Gastrocnemius medialis (tissue), 4 donors: Measurements from ENCODE around the gene ADGRL3. TPM values are rescaled to one million over a fixed set of nuclear protein-coding genes. Genes with fewer than 3 reads are reported as not detected.

Experiments used
- ATAC-seq, 2 donors: fragments of 150-250 bp; one replicate each; pipeline ENCODE4 v1.9.1; 2016
- DNase-seq, 2 donors: peaks; one replicate each; pipeline ENCODE4 v3.0.0-alpha.2; 2019
- H3K27ac ChIP-seq, 4 donors: fragments of 200-600 bp; sonication (generic); 1 replicate in 1 of 4; 2 replicates in 3 of 4; pipeline ENCODE4 v1.5.1; 2016 to 2018; ENCODE audit warnings: mild to moderate bottlenecking in 2 of 4, moderate library complexity in 1 of 4
- H3K27me3 ChIP-seq, 3 donors: fragments of 200-600 bp; sonication (generic) in 2 of 3; 1 replicate in 1 of 3; 2 replicates in 2 of 3; pipeline versions ENCODE4 v1.5.1 to v1.6.0; 2016 to 2019; ENCODE audit warnings: mild to moderate bottlenecking in 1 of 3, moderate library complexity in 1 of 3
- H3K36me3 ChIP-seq, 2 donors: fragments of 200-600 bp; sonication (generic) in 1 of 2; one replicate each; pipeline ENCODE4 v1.5.1; 2017 to 2018
- H3K4me1 ChIP-seq, 2 donors: fragments of 200-600 bp; sonication (generic) in 1 of 2; one replicate each; pipeline ENCODE4 v1.5.1; 2016 to 2017; ENCODE audit warnings: mild to moderate bottlenecking in 2 of 2
- H3K4me3 ChIP-seq, 4 donors: fragments of 200-600 bp; sonication (generic) in 3 of 4; 1 replicate in 1 of 4; 2 replicates in 3 of 4; pipeline ENCODE4 v1.5.1; 2016 to 2019; ENCODE audit warnings: mild to moderate bottlenecking in 2 of 4
- H3K9me3 ChIP-seq, 3 donors: fragments of 200-600 bp; sonication (generic) in 2 of 3; 1 replicate in 1 of 3; 2 replicates in 2 of 3; pipeline ENCODE4 v1.5.1; 2016 to 2019
- CTCF ChIP-seq, 5 experiments: fragments of 450-650 bp in 3 of 5; fragments of 200-600 bp in 2 of 5; sonication (generic) in 2 of 5; IDR thresholded peaks in 4 of 5; conservative IDR thresholded peaks in 1 of 5; 1 replicate in 4 of 5; 2 replicates in 1 of 5; pipeline ENCODE4 v1.5.1; 2016 to 2019; ENCODE audit warnings: antibody characterized with exemption in 5 of 5, mild to moderate bottlenecking in 3 of 5, moderate library complexity in 3 of 5
- POLR2A ChIP-seq, 2 donors: fragments of 450-650 bp; IDR thresholded peaks; one replicate each; pipeline ENCODE4 v1.6.1; 2017; ENCODE audit warnings: antibody characterized with exemption in 2 of 2, mild to moderate bottlenecking in 2 of 2, moderate library complexity in 2 of 2
- in situ Hi-C, 4 donors: fragments of 200-750 bp; cut with MboI; loops; one replicate each; pipeline versions ENCODE4 v1.15.0 to v1.8.0; 2017; ENCODE audit warnings: low sequenced_read_pairs in 4 of 4
- intact Hi-C: fragments of 100-400 bp; cut with DNase I; formaldehyde crosslinking; loops from one replicate; pipeline ENCODE4 v1.15.1; 2023; ENCODE audit warnings: low total_unique reads
- total RNA-seq, 4 donors: library from RNA; depleted of rRNA; stranded (reverse); fragments of >200 nt; gene quantifications; one replicate each; pipeline versions ENCODE4 v1.1.0 to v1.2.3, GENCODE V29; 2016

Gene ADGRL3
- total RNA-seq, 4 donors from 2014 or later: 0.69 to 2.2 (median 1.1) TPM

DNA sequence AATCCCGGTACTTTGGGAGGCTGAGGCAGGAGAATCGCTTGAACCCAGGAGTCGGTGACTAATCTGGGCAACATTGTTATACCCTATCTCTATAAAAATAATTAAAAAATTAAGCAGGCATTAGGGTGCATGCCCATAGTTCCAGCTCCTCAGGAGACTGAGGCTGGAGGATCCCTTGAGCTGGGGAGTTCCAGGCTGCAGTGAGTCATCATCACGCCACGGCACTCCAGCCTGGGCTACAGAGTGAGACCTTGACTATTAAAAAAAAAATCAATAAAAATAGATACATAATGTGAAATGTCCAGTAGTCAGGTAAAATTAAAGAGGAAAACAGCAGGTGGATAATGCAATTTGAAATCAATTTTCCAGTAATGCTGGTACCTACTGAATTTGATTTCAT is 14.6 kb downstream of the ADGRL3 start:
- in situ Hi-C loops: no loop called here
- no peaks in the 10 kb centered on the region for H3K9me3 ChIP-seq
- intact Hi-C loops: no loop called here
- H3K36me3 ChIP-seq: no peaks in the 10 kb centered on the region
- DNase-seq (no peak), ATAC-seq (no peak)
- no peak overlapping the region for H3K27ac ChIP-seq
- no peaks in the 10 kb centered on the region for H3K27me3 ChIP-seq
- H3K4me1 ChIP-seq: no peaks in the 10 kb centered on the region
- no peak overlapping the region for H3K4me3 ChIP-seq
- TF ChIP-seq POLR2A (IDR thresholded peaks at IDR 0.05): no peak
- TF ChIP-seq CTCF (IDR thresholded peaks at IDR 0.05 in 4 of 5, conservative IDR thresholded peaks at IDR 0.05 in 1 of 5): no peak

- H3K27me3 ChIP-seq: no peaks in the 10 kb centered on the region
- intact Hi-C loops: no loop called here
- ATAC-seq: no peak
- in situ Hi-C loops: no loop called here
- no peaks in the 10 kb centered on the region for H3K4me1 ChIP-seq
- TF ChIP-seq POLR2A (IDR thresholded peaks at IDR 0.05) (no peak), CTCF (IDR thresholded peaks at IDR 0.05 in 4 of 5, conservative IDR thresholded peaks at IDR 0.05 in 1 of 5) (no peak)
- H3K27ac ChIP-seq: no peak overlapping the region
- H3K36me3 ChIP-seq: no peaks in the 10 kb centered on the region
- no peaks in the 10 kb centered on the region for H3K9me3 ChIP-seq
- H3K4me3 ChIP-seq: no peak overlapping the region
- DNase-seq: no peak
Observed at GRCh38 chr4:61217222-61217621, 17.1 kb downstream of the ADGRL3 start.

GRCh38 chr4:61220556-61220955 is 20.4 kb downstream of the ADGRL3 start:
- no peaks in the 10 kb centered on the region for H3K4me1 ChIP-seq
- no peak overlapping the region for H3K27ac ChIP-seq
- in situ Hi-C loops: no loop called here
- DNase-seq: no peak
- ATAC-seq: no peak
- no peaks in the 10 kb centered on the region for H3K9me3 ChIP-seq
- intact Hi-C loops: no loop called here
- no peaks in the 10 kb centered on the region for H3K36me3 ChIP-seq
- H3K27me3 ChIP-seq: no peaks in the 10 kb centered on the region
- no peak for TF ChIP-seq POLR2A (IDR thresholded peaks at IDR 0.05)
- no peak for TF ChIP-seq CTCF (IDR thresholded peaks at IDR 0.05 in 4 of 5, conservative IDR thresholded peaks at IDR 0.05 in 1 of 5)
- no peak overlapping the region for H3K4me3 ChIP-seq

GRCh38 chr4:61223385-61223784 is 23.3 kb downstream of the ADGRL3 start:
- intact Hi-C loops (no loop called here), in situ Hi-C loops (no loop called here)
- ATAC-seq: no peak
- H3K27ac ChIP-seq: no peak overlapping the region
- TF ChIP-seq CTCF (IDR thresholded peaks at IDR 0.05 in 4 of 5, conservative IDR thresholded peaks at IDR 0.05 in 1 of 5): no peak
- TF ChIP-seq POLR2A (IDR thresholded peaks at IDR 0.05): no peak
- no peak overlapping the region for H3K4me3 ChIP-seq
- H3K4me1 ChIP-seq: no peaks in the 10 kb centered on the region
- DNase-seq: no peak
- no peaks in the 10 kb centered on the region for H3K36me3 ChIP-seq
- H3K27me3 ChIP-seq: no peaks in the 10 kb centered on the region
- H3K9me3 ChIP-seq: no peaks in the 10 kb centered on the region

- TF ChIP-seq POLR2A (IDR thresholded peaks at IDR 0.05) (no peak), CTCF (IDR thresholded peaks at IDR 0.05 in 4 of 5, conservative IDR thresholded peaks at IDR 0.05 in 1 of 5) (no peak)
- DNase-seq (no peak), ATAC-seq (no peak)
- Histone ChIP-seq H3K36me3 (no peaks in the 10 kb centered on the region), H3K4me1 (no peaks in the 10 kb centered on the region), H3K9me3 (no peaks in the 10 kb centered on the region), H3K27me3 (no peaks in the 10 kb centered on the region), H3K4me3 (no peak overlapping the region), H3K27ac (no peak overlapping the region)
- in situ Hi-C loops (no loop called here), intact Hi-C loops (no loop called here)
Observed at GRCh38 chr4:61224573-61224972, 24.4 kb downstream of the ADGRL3 start.
